Measurements from ENCODE around the gene PARD3B.
"Not testable (repeated sequence)": the region's sequence is repeated elsewhere in the genome, so short reads cannot be mapped to it uniquely, and the experiment has no call there.

Gene PARD3B

GRCh38 chr2:204545861-204546735 is 823 bp downstream of the PARD3B start:
- no peak for DNase-seq

GRCh38 chr2:204550751-204551511 is 5.7 kb downstream of the PARD3B start:
- no peak for DNase-seq

- no peak for DNase-seq
These were observed 6.2 kb downstream of the PARD3B start for GRCh38 chr2:204551512-204551863.

GRCh38 chr2:204557604-204558003 is 12.3 kb downstream of the PARD3B start:
- no peak for DNase-seq

GRCh38 chr2:204559358-204559757 is 14.1 kb downstream of the PARD3B start:
- DNase-seq: not testable (repeated sequence)

- no peak for DNase-seq
These were observed 15.6 kb downstream of the PARD3B start for GRCh38 chr2:204560902-204561301.

GRCh38 chr2:204561771-204562170 is 16.5 kb downstream of the PARD3B start:
- no peak for DNase-seq

GRCh38 chr2:204566439-204566838 is 21.2 kb downstream of the PARD3B start:
- no peak for DNase-seq

- DNase-seq: no peak
These were observed 25.1 kb downstream of the PARD3B start for GRCh38 chr2:204570421-204570820.

- DNase-seq: no peak
These were observed 25.8 kb downstream of the PARD3B start for GRCh38 chr2:204571041-204571440.

- no peak for DNase-seq
These were observed 26.6 kb downstream of the PARD3B start for GRCh38 chr2:204571911-204572310.

- no peak for DNase-seq
These were observed 27.9 kb downstream of the PARD3B start for GRCh38 chr2:204573221-204573620.

- DNase-seq: no peak
These were observed 29.2 kb downstream of the PARD3B start for GRCh38 chr2:204574486-204574885.

GRCh38 chr2:204575463-204575862 is 30.2 kb downstream of the PARD3B start:
- no peak for DNase-seq

- DNase-seq: no peak
These were observed 31.2 kb downstream of the PARD3B start for GRCh38 chr2:204576362-204576979.

GRCh38 chr2:204578928-204579598 is 33.8 kb downstream of the PARD3B start:
- DNase-seq: no peak

GRCh38 chr2:204581946-204582345 is 36.7 kb downstream of the PARD3B start:
- no peak for DNase-seq

GRCh38 chr2:204583773-204584172 is 38.5 kb downstream of the PARD3B start:
- DNase-seq: no peak

- no peak for DNase-seq
These were observed 40.7 kb downstream of the PARD3B start for GRCh38 chr2:204585930-204586329.

GRCh38 chr2:204586444-204587180 is 41.3 kb downstream of the PARD3B start:
- no peak for DNase-seq

- no peak for DNase-seq
These were observed 44.8 kb downstream of the PARD3B start for GRCh38 chr2:204590063-204590462.

GRCh38 chr2:204591225-204591624 is 46.0 kb downstream of the PARD3B start:
- no peak for DNase-seq

Data from NCI-H82 (cell line).